Upper lobe of left lung (tissue), 6 donors: ENCODE data around the gene CNOT8. TPM values are rescaled to one million over a fixed set of nuclear protein-coding genes. Genes with fewer than 3 reads are reported as not detected.

Experiments
- ATAC-seq, 2 donors: fragments of 200-7000 bp; cut with Tn5 transposase; one replicate each; pipeline ENCODE4 v1.9.1; 2022; ENCODE audit warnings: mild to moderate bottlenecking in 2 of 2, moderate library complexity in 2 of 2; ENCODE audit not compliant: low FRiP score in 2 of 2
- DNase-seq, 2 donors: peaks; one replicate each; pipeline ENCODE4 v3.0.0-alpha.2; 2019 to 2020
- H3K27ac ChIP-seq, 4 donors: fragments of 200-600 bp; sonication (generic); one replicate each; pipeline ENCODE4 v1.5.1; 2016 to 2019
- H3K27me3 ChIP-seq, 4 donors: fragments of 200-600 bp; sonication (generic); one replicate each; pipeline ENCODE4 v1.5.1; 2017 to 2019
- H3K36me3 ChIP-seq, 4 donors: fragments of 200-600 bp; sonication (generic); one replicate each; pipeline ENCODE4 v1.5.1; 2016 to 2019
- H3K4me1 ChIP-seq, 4 donors: fragments of 200-600 bp; sonication (generic); one replicate each; pipeline ENCODE4 v1.5.1; 2018 to 2019
- H3K4me3 ChIP-seq, 4 donors: fragments of 200-600 bp; sonication (generic); one replicate each; pipeline ENCODE4 v1.5.1; 2017 to 2019; ENCODE audit warnings: mild to moderate bottlenecking in 2 of 4, moderate library complexity in 1 of 4
- H3K9me3 ChIP-seq, 4 donors: fragments of 200-600 bp; sonication (generic); one replicate each; pipeline ENCODE4 v1.5.1; 2018 to 2019
- CTCF ChIP-seq, 6 experiments: fragments of 450-650 bp in 4 of 6; fragments of 200-600 bp in 2 of 6; sonication (generic) in 2 of 6; IDR thresholded peaks; one replicate each; pipeline ENCODE4 v1.5.1; 2016 to 2019; ENCODE audit warnings: antibody characterized with exemption in 6 of 6
- EP300 ChIP-seq, 4 donors: sonication (generic); formaldehyde crosslinking; IDR thresholded peaks; one replicate each; pipeline ENCODE4 v1.5.1; 2017; ENCODE audit warnings: antibody characterized with exemption in 4 of 4, control low read depth in 2 of 4
- POLR2A ChIP-seq, 4 donors: fragments of 450-650 bp; IDR thresholded peaks; one replicate each; pipeline ENCODE4 v1.5.1; 2016 to 2017; ENCODE audit warnings: antibody characterized with exemption in 4 of 4, mild to moderate bottlenecking in 2 of 4
- POLR2AphosphoS5 ChIP-seq, 2 donors: sonication (generic); formaldehyde crosslinking; IDR thresholded peaks; one replicate each; pipeline ENCODE4 v1.5.1; 2017; ENCODE audit warnings: antibody characterized with exemption in 2 of 2
- WGBS, 2 donors: methylation state at CpG; one replicate each; pipeline ENCODE4 v1.1.5; 2017 to 2018; 5-methylcytosine and 5-hydroxymethylcytosine counted together
- total RNA-seq, 6 donors: library from RNA; depleted of rRNA in 4 of 6; stranded (reverse); fragments of >200 nt in 4 of 6; gene quantifications; one replicate each; pipeline versions ENCODE4 v1.1.0 to v1.2.1, GENCODE V29; 2016 to 2021
- donor health status: DM: no; HTN: no; CAD: no; lungs with moderate emphysema.
- donor health status: DM: no; HTN: yes; CAD: no; lungs with severe emphysema.

Gene CNOT8
- total RNA-seq, 6 donors from 2014 or later = 54.5 to 189 (median 87.6) TPM

GRCh38 chr5:154871734-154872133, 13.3 kb downstream of the CNOT8 start:
- peaks cover 25 to 85% (median 73%) of the 10 kb centered on the region in 4 donors for H3K36me3 ChIP-seq
- WGBS, 2 donors = 94 to 96% methylated on average over 4 of the region's 4 CpGs
- H3K4me3 ChIP-seq = no peak overlapping the region
- H3K27ac ChIP-seq = peak overlapping the region in 1 of 4 donors; percentile 74
- DNase-seq (no peak), ATAC-seq (no peak)
- H3K27me3 ChIP-seq = no peaks in the 10 kb centered on the region
- peaks cover 5 to 26% (median 11%) of the 10 kb centered on the region in 4 donors for H3K4me1 ChIP-seq
- no peak for TF ChIP-seq POLR2AphosphoS5 (IDR thresholded peaks at IDR 0.05)
- no peak for TF ChIP-seq POLR2A (IDR thresholded peaks at IDR 0.05)
- no peak for TF ChIP-seq EP300 (IDR thresholded peaks at IDR 0.05)
- no peak for TF ChIP-seq CTCF (IDR thresholded peaks at IDR 0.05)
- no peaks in the 10 kb centered on the region for H3K9me3 ChIP-seq

GRCh38 chr5:154873791-154874331, 15.4 kb downstream of the CNOT8 start:
- 72 to 80% methylated on average over 5 of the region's 5 CpGs for WGBS, 2 donors
- TF ChIP-seq CTCF (IDR thresholded peaks at IDR 0.05) = no peak
- H3K4me1 ChIP-seq = peaks cover 4 to 21% (median 8%) of the 10 kb centered on the region in 4 donors
- peak overlapping the region; percentile 57 to 79 (median 66) for H3K27ac ChIP-seq
- no peak overlapping the region for H3K4me3 ChIP-seq
- H3K9me3 ChIP-seq = peaks cover 0 to 10% (median 9%) of the 10 kb centered on the region in 4 donors
- no peak for ATAC-seq
- DNase-seq = no peak
- no peaks in the 10 kb centered on the region for H3K27me3 ChIP-seq
- peaks cover 25 to 75% (median 65%) of the 10 kb centered on the region in 4 donors for H3K36me3 ChIP-seq

- H3K27me3 ChIP-seq = no peaks in the 10 kb centered on the region
- ATAC-seq (no peak), DNase-seq (no peak)
- TF ChIP-seq POLR2AphosphoS5 (IDR thresholded peaks at IDR 0.05) (no peak), EP300 (IDR thresholded peaks at IDR 0.05) (no peak), CTCF (IDR thresholded peaks at IDR 0.05) (no peak)
- H3K36me3 ChIP-seq = peaks cover 15 to 40% (median 27%) of the 10 kb centered on the region in 4 donors
- H3K4me1 ChIP-seq = peaks cover under 1 to 5% (median 4%) of the 10 kb centered on the region in 4 donors
- H3K4me3 ChIP-seq = no peak overlapping the region
- peaks cover 0 to 15% (median 13%) of the 10 kb centered on the region in 4 donors for H3K9me3 ChIP-seq
- H3K27ac ChIP-seq = peak overlapping the region in 1 of 4 donors; percentile 79
- 95% methylated on average over 14 of the region's 14 CpGs for WGBS, 2 donors
These were observed 20.4 kb downstream of the CNOT8 start for GRCh38 chr5:154878642-154879335.

- H3K4me1 ChIP-seq = peaks cover 0 to 5% (median 2%) of the 10 kb centered on the region in 4 donors
- peak overlapping the region; percentile 59 to 79 (median 67) for H3K27ac ChIP-seq
- TF ChIP-seq EP300 (IDR thresholded peaks at IDR 0.05) (no peak), POLR2AphosphoS5 (IDR thresholded peaks at IDR 0.05) (no peak), POLR2A (IDR thresholded peaks at IDR 0.05) (no peak), CTCF (IDR thresholded peaks at IDR 0.05) (no peak)
- H3K27me3 ChIP-seq = no peaks in the 10 kb centered on the region
- peaks cover 12 to 39% (median 34%) of the 10 kb centered on the region in 4 donors for H3K9me3 ChIP-seq
- ATAC-seq (no peak), DNase-seq (no peak)
- peaks cover 0 to 29% (median 15%) of the 10 kb centered on the region in 4 donors for H3K36me3 ChIP-seq
- 53 to 57% methylated on average over 4 of the region's 4 CpGs for WGBS, 2 donors
- no peak overlapping the region for H3K4me3 ChIP-seq
These were observed 23.6 kb downstream of the CNOT8 start for GRCh38 chr5:154881986-154882385.
